Lower leg skin (tissue), 4 donors: Measurements from ENCODE around the gene PFDN2. TPM values are rescaled to one million over a fixed set of nuclear protein-coding genes. Genes with fewer than 3 reads are reported as not detected.

Source experiments
- DNase-seq, 2 donors: peaks; one replicate each; pipeline ENCODE4 v3.0.0-alpha.2; 2019; ENCODE audit warnings: low spot score in 2 of 2
- H3K4me3 ChIP-seq: fragments of 200-600 bp; sonication (generic); 2 replicates; pipeline ENCODE4 v1.5.1; 2017; ENCODE audit warnings: mild to moderate bottlenecking, low read depth; ENCODE audit not compliant: poor library complexity, severe bottlenecking
- POLR2A ChIP-seq, 2 donors: fragments of 450-650 bp; IDR thresholded peaks; one replicate each; pipeline ENCODE4 v1.6.1; 2016 to 2017; ENCODE audit warnings: antibody characterized with exemption in 2 of 2, mild to moderate bottlenecking in 1 of 2, moderate library complexity in 1 of 2
- WGBS, 2 donors: methylation state at CpG; one replicate each; pipeline ENCODE4 v1.1.5; 2018; 5-methylcytosine and 5-hydroxymethylcytosine counted together
- intact Hi-C: fragments of 100-400 bp; cut with DNase I; formaldehyde crosslinking; loops from one replicate; pipeline ENCODE4 v1.15.0; 2023; ENCODE audit warnings: low total_unique reads
- total RNA-seq, 4 donors: library from RNA; depleted of rRNA; stranded (reverse); fragments of >200 nt; gene quantifications; one replicate each; pipeline ENCODE4 v1.1.0, GENCODE V29; 2016
- TF ChIP-seq, protein P1 (sequence below), 3 donors: fragments of 450-650 bp; IDR thresholded peaks; one replicate each; pipeline ENCODE4 v1.5.1; 2016; ENCODE audit warnings: antibody characterized with exemption in 3 of 3, mild to moderate bottlenecking in 3 of 3, moderate library complexity in 2 of 3

Gene PFDN2
- total RNA-seq, 4 donors from 2014 or later, result 19.3 to 24.7 (median 22.4) TPM

DNA sequence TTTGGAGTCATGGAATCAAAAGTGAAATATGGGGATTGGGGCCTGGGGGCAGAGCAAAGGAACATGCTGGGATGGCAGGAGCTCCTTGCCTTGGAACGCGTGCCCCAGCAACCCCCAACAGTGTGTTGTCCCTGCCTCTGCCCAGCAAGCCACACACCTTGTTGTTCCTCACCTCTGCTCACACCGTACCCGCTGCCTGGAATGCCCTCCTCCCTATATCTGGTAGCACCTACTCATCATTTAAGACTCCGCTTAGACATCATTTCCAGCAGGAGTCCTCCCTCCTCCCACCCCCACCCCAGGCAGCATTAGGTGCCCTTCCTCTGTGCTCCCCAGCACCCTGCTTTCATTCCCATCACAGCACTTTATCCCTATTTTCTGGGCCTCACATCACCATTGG lies 36.3 kb downstream of the PFDN2 start:
- DNase-seq, result no peak
- H3K4me3 ChIP-seq, result no peak overlapping the region
- intact Hi-C loops, result no loop called here
- TF ChIP-seq POLR2A (IDR thresholded peaks at IDR 0.05), result no peak
- TF ChIP-seq, protein P1, sequence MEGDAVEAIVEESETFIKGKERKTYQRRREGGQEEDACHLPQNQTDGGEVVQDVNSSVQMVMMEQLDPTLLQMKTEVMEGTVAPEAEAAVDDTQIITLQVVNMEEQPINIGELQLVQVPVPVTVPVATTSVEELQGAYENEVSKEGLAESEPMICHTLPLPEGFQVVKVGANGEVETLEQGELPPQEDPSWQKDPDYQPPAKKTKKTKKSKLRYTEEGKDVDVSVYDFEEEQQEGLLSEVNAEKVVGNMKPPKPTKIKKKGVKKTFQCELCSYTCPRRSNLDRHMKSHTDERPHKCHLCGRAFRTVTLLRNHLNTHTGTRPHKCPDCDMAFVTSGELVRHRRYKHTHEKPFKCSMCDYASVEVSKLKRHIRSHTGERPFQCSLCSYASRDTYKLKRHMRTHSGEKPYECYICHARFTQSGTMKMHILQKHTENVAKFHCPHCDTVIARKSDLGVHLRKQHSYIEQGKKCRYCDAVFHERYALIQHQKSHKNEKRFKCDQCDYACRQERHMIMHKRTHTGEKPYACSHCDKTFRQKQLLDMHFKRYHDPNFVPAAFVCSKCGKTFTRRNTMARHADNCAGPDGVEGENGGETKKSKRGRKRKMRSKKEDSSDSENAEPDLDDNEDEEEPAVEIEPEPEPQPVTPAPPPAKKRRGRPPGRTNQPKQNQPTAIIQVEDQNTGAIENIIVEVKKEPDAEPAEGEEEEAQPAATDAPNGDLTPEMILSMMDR (IDR thresholded peaks at IDR 0.05), result no peak
- WGBS, 2 donors, result 69 to 91% methylated on average over 5 of the region's 5 CpGs

DNA sequence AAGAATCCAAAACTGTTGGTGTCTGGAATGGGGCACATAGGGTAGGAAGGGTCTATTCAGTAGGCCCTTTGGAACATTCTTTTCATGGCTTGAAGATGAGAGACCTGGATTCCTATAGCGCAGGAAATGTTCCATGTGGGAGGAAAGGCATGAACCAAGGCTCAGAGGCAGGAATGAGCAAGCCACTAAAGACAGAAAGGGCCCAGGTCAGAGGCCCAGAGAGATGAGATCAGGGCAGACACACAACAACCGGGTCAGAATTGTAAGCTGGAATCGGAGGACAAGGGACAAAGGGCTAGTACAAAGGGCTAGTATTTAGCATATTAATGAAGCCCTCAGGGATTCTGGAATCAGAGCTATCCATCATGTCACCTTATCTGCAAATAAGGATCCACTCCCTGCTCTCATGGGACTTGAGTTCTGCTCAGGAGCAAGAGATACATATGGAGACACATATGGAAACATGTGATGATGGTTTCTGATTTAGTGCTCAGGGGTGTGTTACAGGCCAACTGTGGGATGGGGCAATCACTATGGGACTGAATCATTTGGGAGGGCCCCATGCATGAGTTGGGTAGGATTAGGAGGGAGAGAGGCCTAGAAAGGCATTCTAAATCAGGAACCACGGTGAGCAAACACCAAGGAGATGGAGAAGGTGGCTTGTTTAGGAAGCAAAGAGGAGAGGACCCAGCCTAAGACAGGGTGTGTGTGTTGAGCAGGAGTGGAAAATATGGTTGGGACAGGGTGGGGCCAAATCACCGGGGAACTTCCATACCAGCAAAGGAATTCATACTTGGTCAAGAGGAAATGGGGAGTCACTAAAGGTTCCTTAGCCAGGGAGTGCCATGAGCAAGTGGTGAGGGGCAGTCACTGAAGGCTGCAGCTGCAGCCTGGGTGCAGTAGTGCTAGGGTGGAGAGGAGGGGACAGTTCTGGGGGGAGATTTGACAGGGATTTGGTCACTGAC lies 37.1 kb downstream of the PFDN2 start:
- WGBS, 2 donors, result 69 to 74% methylated on average over 5 of the region's 5 CpGs
- intact Hi-C loops, result no loop called here
- no peak overlapping the region for H3K4me3 ChIP-seq
- TF ChIP-seq, protein P1 (IDR thresholded peaks at IDR 0.05), result no peak
- TF ChIP-seq POLR2A (IDR thresholded peaks at IDR 0.05), result no peak
- DNase-seq, result no peak

- TF ChIP-seq, protein P1 (IDR thresholded peaks at IDR 0.05), result no peak
- TF ChIP-seq POLR2A (IDR thresholded peaks at IDR 0.05), result no peak
- no peak for DNase-seq
- intact Hi-C loops, result no loop called here
- no peak overlapping the region for H3K4me3 ChIP-seq
- 75 to 77% methylated on average over 41 of the region's 41 CpGs for WGBS, 2 donors
Observed at GRCh38 chr1:161079436-161080110, 38.3 kb downstream of the PFDN2 start.

GRCh38 chr1:161077426-161077825 lies 40.4 kb downstream of the PFDN2 start:
- 71 to 87% methylated on average over 9 of the region's 9 CpGs for WGBS, 2 donors
- intact Hi-C loops, result no loop called here
- no peak overlapping the region for H3K4me3 ChIP-seq
- TF ChIP-seq POLR2A (IDR thresholded peaks at IDR 0.05), result no peak
- TF ChIP-seq, protein P1 (IDR thresholded peaks at IDR 0.05), result no peak
- no peak for DNase-seq

- TF ChIP-seq POLR2A (IDR thresholded peaks at IDR 0.05), result no peak
- TF ChIP-seq, protein P1 (IDR thresholded peaks at IDR 0.05), result no peak
- no peak overlapping the region for H3K4me3 ChIP-seq
- intact Hi-C loops, result no loop called here
- no peak for DNase-seq
Observed at GRCh38 chr1:161076410-161076809, 41.4 kb downstream of the PFDN2 start.
